Measurements from ENCODE around the gene NME8.
A peak's percentile ranks its signal among the peaks of the same experiment; 100 is the strongest.

NME8 gene

GRCh38 chr7:37833107-37833817 lies 15.1 kb upstream of the NME8 start:
- DNase-seq (ENCODE audit: low read depth) = peak; percentile 53
- TF ChIP-seq, protein P1, sequence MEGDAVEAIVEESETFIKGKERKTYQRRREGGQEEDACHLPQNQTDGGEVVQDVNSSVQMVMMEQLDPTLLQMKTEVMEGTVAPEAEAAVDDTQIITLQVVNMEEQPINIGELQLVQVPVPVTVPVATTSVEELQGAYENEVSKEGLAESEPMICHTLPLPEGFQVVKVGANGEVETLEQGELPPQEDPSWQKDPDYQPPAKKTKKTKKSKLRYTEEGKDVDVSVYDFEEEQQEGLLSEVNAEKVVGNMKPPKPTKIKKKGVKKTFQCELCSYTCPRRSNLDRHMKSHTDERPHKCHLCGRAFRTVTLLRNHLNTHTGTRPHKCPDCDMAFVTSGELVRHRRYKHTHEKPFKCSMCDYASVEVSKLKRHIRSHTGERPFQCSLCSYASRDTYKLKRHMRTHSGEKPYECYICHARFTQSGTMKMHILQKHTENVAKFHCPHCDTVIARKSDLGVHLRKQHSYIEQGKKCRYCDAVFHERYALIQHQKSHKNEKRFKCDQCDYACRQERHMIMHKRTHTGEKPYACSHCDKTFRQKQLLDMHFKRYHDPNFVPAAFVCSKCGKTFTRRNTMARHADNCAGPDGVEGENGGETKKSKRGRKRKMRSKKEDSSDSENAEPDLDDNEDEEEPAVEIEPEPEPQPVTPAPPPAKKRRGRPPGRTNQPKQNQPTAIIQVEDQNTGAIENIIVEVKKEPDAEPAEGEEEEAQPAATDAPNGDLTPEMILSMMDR (conservative IDR thresholded peaks at IDR 0.05; ENCODE audit: low read length) = peak; percentile 71
- H3K4me3 ChIP-seq (ENCODE audit: low read length) = peak overlapping the region; percentile 55

GRCh38 chr7:37833818-37834146 lies 14.6 kb upstream of the NME8 start:
- no peak for DNase-seq (ENCODE audit: low read depth)
- H3K4me3 ChIP-seq (ENCODE audit: low read length) = no peak overlapping the region
- TF ChIP-seq, protein P1 (conservative IDR thresholded peaks at IDR 0.05; ENCODE audit: low read length) = no peak

DNA sequence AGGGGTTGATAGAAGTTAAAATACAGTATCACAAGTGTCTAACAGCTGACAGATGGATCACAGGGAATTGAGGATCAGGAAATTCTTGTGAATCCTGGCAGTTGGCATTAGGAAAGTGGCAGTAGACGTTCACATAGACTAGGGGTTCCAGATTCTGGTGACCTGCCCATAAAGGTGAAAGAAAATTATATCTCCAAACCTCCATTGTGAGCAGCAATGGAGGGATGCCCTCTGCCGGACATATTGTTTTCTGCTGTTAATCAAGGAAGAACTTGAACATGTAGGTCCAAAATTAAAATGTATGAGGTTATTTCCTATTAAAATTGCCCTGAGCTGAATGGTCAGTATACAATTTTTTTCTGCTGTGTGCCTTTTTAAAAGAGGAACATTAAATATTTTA lies 5.1 kb downstream of the NME8 start:
- no peak for DNase-seq (ENCODE audit: low read depth)
- TF ChIP-seq, protein P1 (conservative IDR thresholded peaks at IDR 0.05; ENCODE audit: low read length) = peak; percentile 20
- H3K4me3 ChIP-seq (ENCODE audit: low read length) = no peak overlapping the region

DNA sequence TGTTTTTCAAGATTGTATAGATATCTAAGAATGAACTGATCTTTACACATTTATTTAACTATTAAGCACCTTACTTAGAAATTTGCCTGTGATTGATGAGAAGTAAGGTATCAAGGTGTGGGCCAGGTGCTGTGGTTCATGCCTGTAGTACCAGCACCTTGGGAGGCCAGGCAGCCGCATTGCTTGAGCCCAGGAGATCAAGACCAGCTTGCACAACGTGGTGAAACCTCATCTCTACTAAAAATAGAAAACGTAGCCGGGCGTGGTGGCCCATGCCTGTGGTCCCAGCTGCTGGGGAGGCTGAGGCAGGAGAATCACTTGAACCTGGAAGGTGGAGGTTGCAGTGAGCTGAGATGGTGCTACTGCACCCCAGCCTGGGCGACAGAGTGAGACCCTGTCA lies 33.7 kb downstream of the NME8 start:
- no peak overlapping the region for H3K4me3 ChIP-seq (ENCODE audit: low read length)
- TF ChIP-seq, protein P1 (conservative IDR thresholded peaks at IDR 0.05; ENCODE audit: low read length) = no peak
- DNase-seq (ENCODE audit: low read depth) = no peak

GRCh38 chr7:37893359-37893758 lies 45.0 kb downstream of the NME8 start:
- TF ChIP-seq, protein P1 (conservative IDR thresholded peaks at IDR 0.05; ENCODE audit: low read length) = no peak
- no peak overlapping the region for H3K4me3 ChIP-seq (ENCODE audit: low read length)
- no peak for DNase-seq (ENCODE audit: low read depth)

DNA sequence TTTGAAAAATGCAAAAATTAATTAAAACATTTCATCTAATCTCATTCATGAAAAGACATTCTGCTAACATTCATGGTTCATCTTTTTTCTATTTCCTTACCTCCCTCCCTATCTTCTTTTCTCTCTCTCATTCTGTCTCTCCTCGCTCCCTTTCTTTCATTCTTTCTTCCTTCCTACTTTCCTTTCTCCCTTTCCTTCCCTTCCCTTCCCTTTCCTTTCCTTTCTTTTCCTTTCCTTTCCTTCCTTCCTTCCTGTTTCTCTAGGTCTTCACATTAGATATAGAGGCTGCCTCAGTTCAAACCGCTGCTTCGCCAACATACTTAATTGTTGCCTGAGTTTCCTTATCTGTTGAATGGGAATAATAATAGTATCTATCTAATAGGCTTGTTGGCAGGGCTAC lies 46.3 kb downstream of the NME8 start:
- TF ChIP-seq, protein P1 (conservative IDR thresholded peaks at IDR 0.05; ENCODE audit: low read length) = no peak
- no peak overlapping the region for H3K4me3 ChIP-seq (ENCODE audit: low read length)
- DNase-seq (ENCODE audit: low read depth) = no peak

DNA sequence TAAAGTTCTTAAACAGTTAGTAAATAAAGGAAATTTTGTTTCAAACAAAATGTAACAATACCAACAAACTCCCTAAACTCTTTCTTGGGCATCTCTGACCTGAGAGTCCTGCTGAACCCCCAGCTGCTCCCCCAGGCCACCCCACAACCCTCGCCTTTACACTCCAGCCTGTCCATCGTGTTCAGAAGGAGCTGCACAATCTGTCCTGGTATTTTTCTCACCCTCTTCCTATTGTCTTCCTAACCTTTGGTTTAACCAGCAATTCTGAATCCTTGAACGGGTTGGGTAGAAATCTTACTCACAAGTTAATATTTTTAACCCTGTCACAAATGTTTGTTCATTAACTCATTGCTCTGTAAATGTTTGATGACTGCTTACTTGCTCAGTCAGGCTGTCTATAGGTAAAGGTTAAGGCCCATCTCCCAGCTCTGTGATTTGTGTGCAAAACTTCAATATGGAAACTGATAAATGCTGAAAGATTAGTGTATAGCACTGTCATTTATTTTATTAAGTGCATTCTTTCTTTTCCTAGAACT lies 51.4 kb downstream of the NME8 start:
- no peak for DNase-seq (ENCODE audit: low read depth)
- no peak overlapping the region for H3K4me3 ChIP-seq (ENCODE audit: low read length)
- TF ChIP-seq, protein P1 (conservative IDR thresholded peaks at IDR 0.05; ENCODE audit: low read length) = no peak
